OCI-LY7 (cell line): ENCODE measurements around the gene PALMD. TPM values are rescaled to one million over a fixed set of nuclear protein-coding genes. Genes with fewer than 3 reads are reported as not detected.

Source experiments
- total RNA-seq, 2 experiments: library from RNA; depleted of rRNA in 1 of 2; stranded (reverse); fragments of >200 nt in 1 of 2; shearing (Covaris generic) in 1 of 2; gene quantifications; 2 replicates each; pipeline ENCODE4 v1.2.3, GENCODE V29; 2014 to 2022

Gene PALMD
- total RNA-seq, 2 experiments from 2014 or later = not detected

Other genes with a start within 250 kb of the PALMD start
- gene FRRS1, start 120.5 kb downstream of the PALMD start, total RNA-seq (2014; rRNA removed; shearing (Covaris generic)) = 3.4 and 4.5 TPM in 2 replicates
- gene FRRS1, start 120.5 kb downstream of the PALMD start, total RNA-seq (2022) = 6.5 and 7.2 TPM in 2 replicates
- 11.6 and 12.2 TPM in 2 replicates for gene AGL, start 204.2 kb downstream of the PALMD start, total RNA-seq (2014; rRNA removed; shearing (Covaris generic))
- 20.6 and 22.5 TPM in 2 replicates for gene AGL, start 204.2 kb downstream of the PALMD start, total RNA-seq (2022)